ENCODE data around the gene HSFY1. TPM values are rescaled to one million over a fixed set of nuclear protein-coding genes. Genes with fewer than 3 reads are reported as not detected.
"Not testable (repeated sequence)": the region's sequence is repeated elsewhere in the genome, so short reads cannot be mapped to it uniquely, and the experiment has no call there.

Gene HSFY1, protein sequence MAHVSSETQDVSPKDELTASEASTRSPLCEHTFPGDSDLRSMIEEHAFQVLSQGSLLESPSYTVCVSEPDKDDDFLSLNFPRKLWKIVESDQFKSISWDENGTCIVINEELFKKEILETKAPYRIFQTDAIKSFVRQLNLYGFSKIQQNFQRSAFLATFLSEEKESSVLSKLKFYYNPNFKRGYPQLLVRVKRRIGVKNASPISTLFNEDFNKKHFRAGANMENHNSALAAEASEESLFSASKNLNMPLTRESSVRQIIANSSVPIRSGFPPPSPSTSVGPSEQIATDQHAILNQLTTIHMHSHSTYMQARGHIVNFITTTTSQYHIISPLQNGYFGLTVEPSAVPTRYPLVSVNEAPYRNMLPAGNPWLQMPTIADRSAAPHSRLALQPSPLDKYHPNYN
- under 1 TPM in 1 of 9 donors, not detected in 8; 0.11 TPM for total RNA-seq
- polyA plus RNA-seq = under 1 TPM in 1 of 3 donors, not detected in 2; 0.24 TPM
- long read RNA-seq, donor 1 = 0 reads
- long read RNA-seq, donor 2 = 0 reads
- long read RNA-seq, donor 3 = 0 reads
- long read RNA-seq, donor 4 = 0 reads
- long read RNA-seq, donor 5 = 0 reads
- long read RNA-seq, donor 6 = 0 reads
- long read RNA-seq, donor 7 = 0 reads
- long read RNA-seq, donor 8 = 0 reads
- long read RNA-seq, donor 9 = 0 reads
- long read RNA-seq, donor 10 = 0 reads

- H3K27ac ChIP-seq; H3K36me3 ChIP-seq (replicated peaks in 1 of 2); intact Hi-C loops (cut with DNase I); H3K9me3 ChIP-seq (replicated peaks in 1 of 3); H3K4me3 ChIP-seq; H3K27me3 ChIP-seq; DNase-seq; H3K4me1 ChIP-seq (replicated peaks in 1 of 2): not testable (repeated sequence)
- WGBS, 4 donors = no CpG with 5 or more reads among the region's 1 CpG
These were observed at the start of gene HSFY1 for GRCh38 chrY:18546420-18546819. Gene HSFY1, plus strand, starts transcription at chrY:18546720. Its CDS starts 68 bp downstream, at chrY:18546788.

DNA sequence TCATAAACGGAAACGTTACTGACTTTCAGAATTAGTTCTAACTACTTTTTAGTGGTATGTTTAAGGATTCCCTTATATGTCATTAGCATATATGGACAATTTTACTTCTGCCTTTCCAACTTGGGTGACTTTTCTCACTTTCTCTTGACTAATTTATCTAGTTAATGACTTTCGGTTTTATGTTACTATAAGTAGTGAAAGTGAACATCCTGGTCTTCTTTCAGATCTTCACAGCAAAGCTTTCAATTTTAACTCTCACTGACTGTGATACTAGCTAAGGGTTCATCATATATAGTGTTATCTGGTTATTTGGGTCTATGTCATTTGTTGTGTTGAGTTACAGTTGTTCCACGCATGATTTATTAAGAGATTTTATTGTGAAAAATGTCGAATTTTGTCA lies 42.3 kb upstream of the HSFY1 start:
- intact Hi-C loops (cut with DNase I) = not testable (repeated sequence)

GRCh38 chrY:18530995-18531655 lies 15.4 kb upstream of the HSFY1 start:
- not testable (repeated sequence) for DNase-seq

More for the DNA sequence above, 42.3 kb upstream of the HSFY1 start:
- not testable (repeated sequence) for H3K27ac ChIP-seq; H3K36me3 ChIP-seq (replicated peaks in 1 of 2); H3K9me3 ChIP-seq (replicated peaks in 1 of 3); H3K4me3 ChIP-seq; H3K27me3 ChIP-seq; H3K4me1 ChIP-seq (replicated peaks in 1 of 2); DNase-seq
- no CpG with 5 or more reads among the region's 5 CpGs for WGBS, 4 donors

GRCh38 chrY:18538952-18539351 lies 7.6 kb upstream of the HSFY1 start:
- H3K4me1 ChIP-seq (replicated peaks in 1 of 2); H3K4me3 ChIP-seq; DNase-seq; H3K27me3 ChIP-seq; intact Hi-C loops (cut with DNase I); H3K27ac ChIP-seq; H3K36me3 ChIP-seq (replicated peaks in 1 of 2); H3K9me3 ChIP-seq (replicated peaks in 1 of 3): not testable (repeated sequence)
- WGBS, 4 donors = no CpG with 5 or more reads among the region's 1 CpG

More at GRCh38 chrY:18530995-18531655, 15.4 kb upstream of the HSFY1 start:
- H3K4me3 ChIP-seq; H3K27me3 ChIP-seq; H3K27ac ChIP-seq; H3K4me1 ChIP-seq (replicated peaks in 1 of 2); H3K36me3 ChIP-seq (replicated peaks in 1 of 2); intact Hi-C loops (cut with DNase I); H3K9me3 ChIP-seq (replicated peaks in 1 of 3): not testable (repeated sequence)
- no CpG with 5 or more reads among the region's 2 CpGs for WGBS, 4 donors

- H3K27me3 ChIP-seq; H3K27ac ChIP-seq; H3K36me3 ChIP-seq (replicated peaks in 1 of 2); H3K4me1 ChIP-seq (replicated peaks in 1 of 2); H3K4me3 ChIP-seq; H3K9me3 ChIP-seq (replicated peaks in 1 of 3); DNase-seq; intact Hi-C loops (cut with DNase I): not testable (repeated sequence)
- WGBS, 4 donors = no CpG with 5 or more reads among the region's 3 CpGs
These were observed 6.6 kb downstream of the HSFY1 start for GRCh38 chrY:18553132-18553531.

DNA sequence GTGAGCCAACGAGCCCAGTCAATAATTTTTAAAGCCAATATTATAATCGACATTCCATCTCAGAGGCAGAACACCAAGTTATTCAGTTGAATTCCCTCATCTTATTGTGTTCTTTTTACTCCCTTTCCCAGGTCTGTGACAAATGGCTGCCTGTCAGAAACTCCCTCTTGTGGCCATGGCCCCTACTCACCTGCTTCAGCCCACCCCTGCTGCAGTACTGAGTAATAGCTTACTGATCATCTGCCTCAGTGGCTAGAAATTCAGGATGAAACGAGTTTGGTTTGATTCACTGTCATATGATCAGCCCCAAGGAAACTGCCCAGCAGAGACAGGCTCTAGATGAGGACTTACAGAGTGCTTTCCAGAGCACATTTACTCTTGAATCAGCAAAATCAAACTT lies 19.4 kb downstream of the HSFY1 start:
- intact Hi-C loops (cut with DNase I) = not testable (repeated sequence)
- WGBS, 4 donors = no CpG with 5 or more reads among the region's 3 CpGs

More for the DNA sequence above, 19.4 kb downstream of the HSFY1 start:
- H3K27ac ChIP-seq; H3K4me1 ChIP-seq (replicated peaks in 1 of 2); H3K9me3 ChIP-seq (replicated peaks in 1 of 3); H3K4me3 ChIP-seq; H3K36me3 ChIP-seq (replicated peaks in 1 of 2); H3K27me3 ChIP-seq; DNase-seq: not testable (repeated sequence)

Small RNA genes lying within 50 kb of the gene (small RNA-seq; reads per million reads assigned to genes)
- gene GPM6BP1 = 0 reads per million in 2 donors
- 0 reads per million in 2 donors for gene PRYP5

Other genes starting within 250 kb of the HSFY1 start
- gene HSFY2, start 227.0 kb downstream of the HSFY1 start, total RNA-seq = under 1 TPM in 1 of 9 donors, not detected in 8; 0.89 TPM
- gene HSFY2, start 227.0 kb downstream of the HSFY1 start, polyA plus RNA-seq = under 1 TPM in 2 of 3 donors, not detected in 1; 0.22 to 0.40 TPM